Measurements from ENCODE around the gene ZBTB22. TPM values are rescaled to one million over a fixed set of nuclear protein-coding genes. Genes with fewer than 3 reads are reported as not detected.
"Not testable (repeated sequence)": the region's sequence is repeated elsewhere in the genome, so short reads cannot be mapped to it uniquely, and the experiment has no call there.

ZBTB22 gene
- total RNA-seq, 2 donors from 2014 or later: 25.1 to 27.5 TPM

DNA sequence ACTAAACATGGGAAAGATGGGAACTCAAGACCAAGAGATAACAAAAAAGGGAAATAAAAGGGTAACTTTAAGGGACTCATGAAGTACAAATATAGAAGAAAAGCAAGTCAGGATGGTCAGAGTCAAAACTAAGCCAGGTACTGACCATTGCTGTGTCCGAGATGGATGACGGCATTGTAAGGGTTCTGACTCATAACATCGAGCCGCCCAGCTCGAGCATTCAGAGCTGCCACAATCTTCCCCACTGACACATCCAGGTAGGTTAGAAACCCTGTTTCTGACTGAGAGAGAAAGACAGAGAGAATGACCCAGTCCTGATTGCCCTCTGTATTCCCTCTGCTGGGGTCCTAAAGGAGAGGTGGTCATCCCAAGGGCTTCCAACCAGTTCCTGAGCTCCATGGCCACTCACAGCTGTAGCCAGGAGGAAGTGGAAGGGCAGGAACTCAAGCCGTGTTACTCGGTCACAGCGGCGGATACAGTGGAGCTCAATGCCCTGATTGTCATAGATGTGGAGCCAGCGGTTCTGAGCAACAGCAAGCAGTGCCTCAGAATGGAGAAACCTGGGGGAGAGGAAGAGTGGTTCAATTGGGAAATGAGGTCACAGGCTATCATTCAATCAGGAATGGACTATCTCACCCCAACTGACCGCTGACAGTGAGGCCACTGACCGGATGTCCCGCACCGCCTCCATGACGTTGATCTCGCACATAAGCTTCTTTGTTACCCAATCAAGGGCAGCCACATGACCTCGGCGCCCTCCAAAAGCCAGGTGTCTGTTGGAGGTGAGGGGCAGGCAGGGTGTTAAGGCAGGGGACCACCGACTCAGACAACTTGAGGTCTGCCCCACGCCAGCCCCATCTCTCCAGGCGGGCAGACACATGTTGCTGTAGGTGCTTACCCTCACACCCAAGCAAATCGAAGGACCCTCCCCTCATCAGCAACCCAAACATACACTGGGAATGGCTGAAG is 30.3 kb downstream of the ZBTB22 start:
- H3K4me1 ChIP-seq (replicated peaks): peaks cover 11% of the 10 kb centered on the region
- no peaks in the 10 kb centered on the region for H3K27me3 ChIP-seq (replicated peaks; ENCODE audit: insufficient read depth)
- H3K9me3 ChIP-seq: no peaks in the 10 kb centered on the region
- TF ChIP-seq, protein P1, sequence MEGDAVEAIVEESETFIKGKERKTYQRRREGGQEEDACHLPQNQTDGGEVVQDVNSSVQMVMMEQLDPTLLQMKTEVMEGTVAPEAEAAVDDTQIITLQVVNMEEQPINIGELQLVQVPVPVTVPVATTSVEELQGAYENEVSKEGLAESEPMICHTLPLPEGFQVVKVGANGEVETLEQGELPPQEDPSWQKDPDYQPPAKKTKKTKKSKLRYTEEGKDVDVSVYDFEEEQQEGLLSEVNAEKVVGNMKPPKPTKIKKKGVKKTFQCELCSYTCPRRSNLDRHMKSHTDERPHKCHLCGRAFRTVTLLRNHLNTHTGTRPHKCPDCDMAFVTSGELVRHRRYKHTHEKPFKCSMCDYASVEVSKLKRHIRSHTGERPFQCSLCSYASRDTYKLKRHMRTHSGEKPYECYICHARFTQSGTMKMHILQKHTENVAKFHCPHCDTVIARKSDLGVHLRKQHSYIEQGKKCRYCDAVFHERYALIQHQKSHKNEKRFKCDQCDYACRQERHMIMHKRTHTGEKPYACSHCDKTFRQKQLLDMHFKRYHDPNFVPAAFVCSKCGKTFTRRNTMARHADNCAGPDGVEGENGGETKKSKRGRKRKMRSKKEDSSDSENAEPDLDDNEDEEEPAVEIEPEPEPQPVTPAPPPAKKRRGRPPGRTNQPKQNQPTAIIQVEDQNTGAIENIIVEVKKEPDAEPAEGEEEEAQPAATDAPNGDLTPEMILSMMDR (IDR thresholded peaks at IDR 0.05): no peak
- no peak for TF ChIP-seq POLR2A (IDR thresholded peaks at IDR 0.05)
- no peak for TF ChIP-seq POLR2AphosphoS5 (IDR thresholded peaks at IDR 0.05)
- intact Hi-C loops (cut with DNase I): no loop called here
- WGBS: 87% methylated on average over 22 of the region's 22 CpGs
- DNase-seq (ENCODE audit: low spot score): no peak
- H3K27ac ChIP-seq: no peak overlapping the region
- H3K4me3 ChIP-seq: no peak overlapping the region
- no peaks in the 10 kb centered on the region for H3K36me3 ChIP-seq

DNA sequence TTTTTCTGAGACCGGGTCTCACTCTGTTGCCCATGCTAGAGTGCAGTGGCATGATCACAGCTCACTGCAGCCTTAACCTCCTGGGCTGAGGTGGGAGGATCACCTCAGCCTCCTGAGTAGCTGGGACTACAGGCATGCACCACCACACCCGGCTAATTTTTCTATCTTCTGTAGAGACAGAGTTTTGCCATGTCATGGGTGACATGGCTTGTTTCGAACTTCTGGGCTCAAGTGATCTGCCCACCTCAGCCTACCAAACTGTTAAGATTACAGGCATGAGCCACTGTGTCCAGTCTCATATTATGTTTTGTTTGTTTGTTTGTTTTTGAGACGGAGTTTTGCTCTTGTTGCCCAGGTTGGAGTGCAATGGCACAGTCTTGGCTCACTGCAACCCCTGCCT is 32.3 kb downstream of the ZBTB22 start:
- intact Hi-C loops (cut with DNase I): not testable (repeated sequence)
- WGBS: 91% methylated on average over 4 of the region's 4 CpGs

DNA sequence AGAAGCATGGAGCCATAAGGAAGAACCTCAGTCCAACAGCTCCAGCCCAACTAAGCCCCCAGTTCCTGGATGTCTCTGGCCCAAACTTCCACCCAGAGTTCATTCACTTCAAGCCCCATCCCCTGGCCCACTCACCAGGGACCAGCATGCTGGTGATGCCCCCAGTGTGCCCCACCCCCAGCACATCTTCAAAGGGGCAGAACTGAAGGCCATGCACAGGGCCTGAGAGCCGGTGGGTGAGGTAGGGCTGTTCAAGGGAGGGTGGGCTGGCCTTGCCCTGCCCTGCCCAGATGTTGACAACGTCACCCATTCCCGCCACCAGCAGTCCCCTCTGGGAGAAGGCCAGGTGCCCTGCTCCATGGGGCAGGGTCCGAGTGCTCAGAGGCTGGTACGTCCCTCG is 37.0 kb downstream of the ZBTB22 start:
- WGBS: 84% methylated on average over 6 of the region's 6 CpGs
- no peaks in the 10 kb centered on the region for H3K9me3 ChIP-seq
- H3K27ac ChIP-seq: no peak overlapping the region
- intact Hi-C loops (cut with DNase I): no loop called here
- H3K36me3 ChIP-seq: no peaks in the 10 kb centered on the region
- TF ChIP-seq POLR2AphosphoS5 (IDR thresholded peaks at IDR 0.05) (no peak), POLR2A (IDR thresholded peaks at IDR 0.05) (no peak)
- TF ChIP-seq, protein P1 (IDR thresholded peaks at IDR 0.05): no peak
- peaks cover 12% of the 10 kb centered on the region for H3K4me1 ChIP-seq (replicated peaks)
- no peaks in the 10 kb centered on the region for H3K27me3 ChIP-seq (replicated peaks; ENCODE audit: insufficient read depth)
- no peak overlapping the region for H3K4me3 ChIP-seq
- DNase-seq (ENCODE audit: low spot score): no peak

More for the DNA sequence above, 32.3 kb downstream of the ZBTB22 start:
- H3K27me3 ChIP-seq (replicated peaks; ENCODE audit: insufficient read depth); H3K27ac ChIP-seq; H3K4me3 ChIP-seq; DNase-seq (ENCODE audit: low spot score); H3K9me3 ChIP-seq; H3K36me3 ChIP-seq; H3K4me1 ChIP-seq (replicated peaks): not testable (repeated sequence)

DNA sequence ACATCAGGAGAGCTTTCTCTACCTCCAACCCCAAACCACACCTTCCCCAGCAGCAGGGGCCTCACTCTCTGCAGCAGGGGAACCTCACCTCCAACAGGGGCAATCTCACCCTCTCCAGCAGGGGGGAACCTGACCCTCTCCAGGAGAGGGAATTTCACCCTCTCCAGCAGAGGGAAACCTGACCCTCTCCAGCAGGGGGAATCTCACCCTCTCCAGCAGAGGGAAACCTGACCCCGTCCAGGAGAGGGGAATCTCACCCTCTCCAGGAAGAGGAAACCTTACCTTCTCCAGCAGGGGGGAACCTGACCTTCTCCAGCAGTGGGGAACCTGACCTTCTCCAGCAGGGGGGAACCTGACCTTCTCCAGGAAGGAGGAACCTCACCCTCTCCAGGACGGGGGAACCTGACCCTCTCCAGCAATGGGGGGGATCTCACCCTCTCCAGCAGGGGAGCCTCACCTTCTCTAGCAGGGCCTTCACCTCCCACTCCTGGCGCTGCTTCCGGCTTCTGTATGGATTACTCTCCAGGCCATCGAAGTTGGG is 37.5 kb downstream of the ZBTB22 start:
- H3K4me1 ChIP-seq (replicated peaks): peaks cover 12% of the 10 kb centered on the region
- H3K36me3 ChIP-seq: no peaks in the 10 kb centered on the region
- WGBS: 43% methylated on average over 5 of the region's 5 CpGs
- intact Hi-C loops (cut with DNase I): no loop called here
- TF ChIP-seq POLR2AphosphoS5 (IDR thresholded peaks at IDR 0.05): no peak
- TF ChIP-seq, protein P1 (IDR thresholded peaks at IDR 0.05): peak in 1 of 4 experiments; percentile 49
- no peak overlapping the region for H3K27ac ChIP-seq
- H3K4me3 ChIP-seq: no peak overlapping the region
- H3K9me3 ChIP-seq: no peaks in the 10 kb centered on the region
- no peaks in the 10 kb centered on the region for H3K27me3 ChIP-seq (replicated peaks; ENCODE audit: insufficient read depth)
- no peak for DNase-seq (ENCODE audit: low spot score)

DNA sequence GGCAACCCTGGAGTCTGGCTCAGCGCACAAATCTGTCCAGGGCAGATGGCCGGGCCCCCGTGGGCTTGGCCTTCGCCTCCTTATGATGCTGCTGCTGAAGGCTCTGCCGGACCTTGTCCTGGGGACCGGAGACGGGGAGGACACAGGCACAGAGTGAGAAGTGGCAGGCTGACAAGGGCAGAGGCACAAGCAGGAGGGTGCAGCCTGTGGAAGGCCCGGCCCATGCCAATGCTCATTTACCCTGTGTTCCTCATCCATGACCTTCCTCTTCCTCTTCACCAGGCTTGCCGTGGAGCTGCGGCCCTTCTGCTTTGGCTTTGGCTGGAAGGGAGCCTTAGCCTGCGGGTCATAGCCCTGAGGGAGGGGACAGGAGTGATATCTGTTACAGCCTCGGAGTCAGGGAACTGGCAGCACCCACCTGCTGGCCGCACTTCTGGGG is 38.3 kb downstream of the ZBTB22 start:
- no peak for DNase-seq (ENCODE audit: low spot score)
- Histone ChIP-seq H3K4me1 (replicated peaks) (peaks cover 17% of the 10 kb centered on the region), H3K27ac (no peak overlapping the region), H3K36me3 (no peaks in the 10 kb centered on the region), H3K27me3 (replicated peaks; ENCODE audit: insufficient read depth) (no peaks in the 10 kb centered on the region), H3K4me3 (no peak overlapping the region), H3K9me3 (no peaks in the 10 kb centered on the region)
- intact Hi-C loops (cut with DNase I): no loop called here
- TF ChIP-seq, protein P1 (IDR thresholded peaks at IDR 0.05): no peak
- TF ChIP-seq POLR2A (IDR thresholded peaks at IDR 0.05) (no peak), POLR2AphosphoS5 (IDR thresholded peaks at IDR 0.05) (no peak)
- WGBS: 74% methylated on average over 13 of the region's 13 CpGs

Measured in prostate gland (tissue), 2 donors.